ENCODE measurements around the gene KRT26.

DNA sequence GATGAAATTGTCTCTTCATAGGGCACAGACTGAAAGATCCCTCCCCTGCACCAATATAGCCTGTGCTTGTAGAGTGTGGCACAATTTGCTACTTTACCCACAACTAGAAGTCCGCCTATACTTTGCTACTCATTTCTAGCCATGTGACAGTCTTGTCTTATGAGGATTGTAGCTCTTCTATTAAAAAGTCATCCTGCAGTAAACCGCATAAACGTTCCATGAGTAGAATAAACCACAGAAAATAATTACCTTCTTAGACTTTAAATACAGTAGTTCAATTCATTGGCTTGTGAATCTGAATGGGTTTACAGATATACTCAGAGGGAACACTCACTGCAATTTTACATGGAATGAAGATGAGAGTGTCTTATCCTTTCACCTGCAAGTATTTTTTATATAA is 6.0 kb upstream of the KRT26 start:
- TF ChIP-seq, protein P1, sequence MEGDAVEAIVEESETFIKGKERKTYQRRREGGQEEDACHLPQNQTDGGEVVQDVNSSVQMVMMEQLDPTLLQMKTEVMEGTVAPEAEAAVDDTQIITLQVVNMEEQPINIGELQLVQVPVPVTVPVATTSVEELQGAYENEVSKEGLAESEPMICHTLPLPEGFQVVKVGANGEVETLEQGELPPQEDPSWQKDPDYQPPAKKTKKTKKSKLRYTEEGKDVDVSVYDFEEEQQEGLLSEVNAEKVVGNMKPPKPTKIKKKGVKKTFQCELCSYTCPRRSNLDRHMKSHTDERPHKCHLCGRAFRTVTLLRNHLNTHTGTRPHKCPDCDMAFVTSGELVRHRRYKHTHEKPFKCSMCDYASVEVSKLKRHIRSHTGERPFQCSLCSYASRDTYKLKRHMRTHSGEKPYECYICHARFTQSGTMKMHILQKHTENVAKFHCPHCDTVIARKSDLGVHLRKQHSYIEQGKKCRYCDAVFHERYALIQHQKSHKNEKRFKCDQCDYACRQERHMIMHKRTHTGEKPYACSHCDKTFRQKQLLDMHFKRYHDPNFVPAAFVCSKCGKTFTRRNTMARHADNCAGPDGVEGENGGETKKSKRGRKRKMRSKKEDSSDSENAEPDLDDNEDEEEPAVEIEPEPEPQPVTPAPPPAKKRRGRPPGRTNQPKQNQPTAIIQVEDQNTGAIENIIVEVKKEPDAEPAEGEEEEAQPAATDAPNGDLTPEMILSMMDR (conservative IDR thresholded peaks at IDR 0.05 in 1 of 2, IDR thresholded peaks at IDR 0.05 in 1 of 2; ENCODE audit: extremely low read depth in 1 of 2, insufficient read depth in 1 of 2, low read depth in 1 of 2, low read length in 2 of 2), result no peak
- TF ChIP-seq EZH2 (IDR thresholded peaks at IDR 0.05; ENCODE audit: borderline replicate concordance, low read length), result no peak

Measured in mammary epithelial cell (primary cell).